Astrocyte (in vitro differentiated cells and primary cell): ENCODE measurements around the gene FAM3D. TPM values are rescaled to one million over a fixed set of nuclear protein-coding genes. Genes with fewer than 3 reads are reported as not detected.

ENCODE experiments used
- DNase-seq: peaks from one replicate; pipeline ENCODE4 v3.0.0-alpha.2; 2010; ENCODE audit warnings: low read depth
- FAIRE-seq: peaks from 2 replicates; lab custom pipeline; 2011; peaks lifted over from hg19 to GRCh38; lab: Jason Lieb, UNC
- H2AFZ ChIP-seq: 2 replicates; pipeline ENCODE4 v1.6.0; 2012; ENCODE audit warnings: low read depth, low read length, inconsistent platforms
- H3K27ac ChIP-seq: 2 replicates; pipeline ENCODE4 v1.5.1; 2011; ENCODE audit warnings: low read depth, low read length, inconsistent platforms
- H3K27me3 ChIP-seq: 2 replicates; pipeline ENCODE4 v1.6.0; 2011; ENCODE audit warnings: low read length, inconsistent platforms; ENCODE audit not compliant: insufficient read depth
- H3K36me3 ChIP-seq: 2 replicates; pipeline ENCODE4 v1.5.1; 2011; ENCODE audit warnings: low read length, inconsistent platforms; ENCODE audit not compliant: insufficient read depth
- H3K4me1 ChIP-seq: 2 replicates; pipeline ENCODE4 v1.5.1; 2011; ENCODE audit warnings: low read length, inconsistent platforms; ENCODE audit not compliant: insufficient read depth
- H3K4me2 ChIP-seq: 2 replicates; pipeline ENCODE4 v1.6.0; 2012; ENCODE audit warnings: low read length, inconsistent platforms
- H3K4me3 ChIP-seq: 2 replicates; pipeline ENCODE4 v1.5.1; 2011; ENCODE audit warnings: low read depth, mild to moderate bottlenecking, low read length, inconsistent platforms; ENCODE audit not compliant: insufficient read depth
- H3K79me2 ChIP-seq: 2 replicates; pipeline ENCODE4 v1.6.0; 2012; ENCODE audit warnings: mild to moderate bottlenecking, low read length, inconsistent platforms; ENCODE audit not compliant: insufficient read depth
- H3K9ac ChIP-seq: 2 replicates; pipeline ENCODE4 v1.6.0; 2012; ENCODE audit warnings: mild to moderate bottlenecking, low read length, inconsistent platforms
- H3K9me3 ChIP-seq: 2 replicates; pipeline ENCODE4 v1.5.1; 2012; ENCODE audit warnings: low read depth, mild to moderate bottlenecking, low read length, inconsistent platforms; ENCODE audit not compliant: insufficient read depth
- H4K20me1 ChIP-seq: 2 replicates; pipeline ENCODE4 v1.6.0; 2012; ENCODE audit warnings: low read length, inconsistent platforms; ENCODE audit not compliant: insufficient read depth
- H3K27ac Mint-ChIP-seq: one replicate; pipeline ENCODE4 v1.8.0; 2021; ENCODE audit warnings: mild to moderate bottlenecking, mixed read lengths; ENCODE audit not compliant: unreplicated experiment
- H3K27me3 Mint-ChIP-seq: one replicate; pipeline ENCODE4 v1.8.0; 2021; ENCODE audit warnings: low read depth, mixed read lengths; ENCODE audit not compliant: unreplicated experiment
- H3K36me3 Mint-ChIP-seq: one replicate; pipeline ENCODE4 v1.8.0; 2021; ENCODE audit warnings: low read depth, mixed read lengths; ENCODE audit not compliant: unreplicated experiment
- H3K4me1 Mint-ChIP-seq: one replicate; pipeline ENCODE4 v1.8.0; 2021; ENCODE audit warnings: low read depth, mixed read lengths; ENCODE audit not compliant: unreplicated experiment
- H3K4me3 Mint-ChIP-seq: one replicate; pipeline ENCODE4 v1.8.0; 2021; ENCODE audit warnings: mild to moderate bottlenecking, moderate library complexity, mixed read lengths; ENCODE audit not compliant: unreplicated experiment
- H3K9me3 Mint-ChIP-seq: one replicate; pipeline ENCODE4 v1.8.0; 2021; ENCODE audit warnings: mild to moderate bottlenecking, mixed read lengths; ENCODE audit not compliant: unreplicated experiment
- CTCF ChIP-seq: IDR thresholded peaks from 2 replicates; pipeline ENCODE4 v1.5.1; 2011; ENCODE audit warnings: low read depth, mild to moderate bottlenecking, inconsistent platforms, low read length, moderate library complexity; ENCODE audit not compliant: insufficient read depth
- EZH2 ChIP-seq: IDR thresholded peaks from 2 replicates; pipeline ENCODE4 v1.6.1; 2012; ENCODE audit warnings: mild to moderate bottlenecking, low read length, inconsistent platforms; ENCODE audit not compliant: insufficient read depth
- total RNA-seq: library from RNA; stranded (reverse); gene quantifications from 2 replicates; pipeline ENCODE4 v1.2.1, GENCODE V29; 2021

The FAM3D gene
- total RNA-seq, 1 donor from 2014 or later: not detected

- Histone ChIP-seq H3K36me3 (no peaks in the 10 kb centered on the region), H3K27ac (no peak overlapping the region), H3K9ac (no peak overlapping the region), H3K79me2 (no peaks in the 10 kb centered on the region), H3K4me3 (no peak overlapping the region), H4K20me1 (no peaks in the 10 kb centered on the region), H3K9me3 (no peaks in the 10 kb centered on the region), H2AFZ (no peak overlapping the region), H3K4me1 (no peaks in the 10 kb centered on the region), H3K27me3 (peaks cover 30% of the 10 kb centered on the region), H3K4me2 (no peak overlapping the region)
- TF ChIP-seq EZH2 (no peak), CTCF (no peak)
- Mint-ChIP-seq H3K9me3 (peaks cover 8% of the 10 kb centered on the region), H3K27me3 (peaks cover 18% of the 10 kb centered on the region), H3K36me3 (no peaks in the 10 kb centered on the region), H3K4me1 (peaks cover 2% of the 10 kb centered on the region), H3K27ac (no peak overlapping the region), H3K4me3 (no peak overlapping the region)
- FAIRE-seq: no peak
- DNase-seq: peak; percentile 52
Observed at GRCh38 chr3:58607816-58608215, 58.8 kb downstream of the FAM3D start.

- peaks cover 23% of the 10 kb centered on the region for H3K27me3 Mint-ChIP-seq
- DNase-seq (no peak), FAIRE-seq (no peak)
- no peaks in the 10 kb centered on the region for H3K36me3 ChIP-seq
- no peaks in the 10 kb centered on the region for H3K36me3 Mint-ChIP-seq
- H3K27ac ChIP-seq: no peak overlapping the region
- TF ChIP-seq CTCF (no peak), EZH2 (no peak)
- H3K4me1 Mint-ChIP-seq: peaks cover 1% of the 10 kb centered on the region
- no peak overlapping the region for H2AFZ ChIP-seq
- H3K4me1 ChIP-seq: no peaks in the 10 kb centered on the region
- no peaks in the 10 kb centered on the region for H3K79me2 ChIP-seq
- H3K9ac ChIP-seq: no peak overlapping the region
- H3K9me3 ChIP-seq: no peaks in the 10 kb centered on the region
- H3K4me2 ChIP-seq: no peak overlapping the region
- H3K27me3 ChIP-seq: peaks cover 30% of the 10 kb centered on the region
- H3K27ac Mint-ChIP-seq: no peak overlapping the region
- peaks cover 8% of the 10 kb centered on the region for H3K9me3 Mint-ChIP-seq
- no peak overlapping the region for H3K4me3 ChIP-seq
- H3K4me3 Mint-ChIP-seq: no peak overlapping the region
- H4K20me1 ChIP-seq: no peaks in the 10 kb centered on the region
Observed at GRCh38 chr3:58606693-58607092, 59.9 kb downstream of the FAM3D start.

GRCh38 chr3:58604031-58604430 is 62.5 kb downstream of the FAM3D start:
- Mint-ChIP-seq H3K9me3 (peaks cover 8% of the 10 kb centered on the region), H3K27me3 (peaks cover 21% of the 10 kb centered on the region), H3K4me1 (no peaks in the 10 kb centered on the region), H3K4me3 (no peak overlapping the region), H3K27ac (no peak overlapping the region), H3K36me3 (no peaks in the 10 kb centered on the region)
- TF ChIP-seq EZH2 (no peak), CTCF (no peak)
- H3K36me3 ChIP-seq: no peaks in the 10 kb centered on the region
- no peak overlapping the region for H3K27ac ChIP-seq
- no peaks in the 10 kb centered on the region for H4K20me1 ChIP-seq
- no peak overlapping the region for H3K4me2 ChIP-seq
- H3K9ac ChIP-seq: no peak overlapping the region
- H3K27me3 ChIP-seq: peaks cover 30% of the 10 kb centered on the region
- no peak overlapping the region for H2AFZ ChIP-seq
- FAIRE-seq (no peak), DNase-seq (no peak)
- H3K79me2 ChIP-seq: no peaks in the 10 kb centered on the region
- H3K4me1 ChIP-seq: no peaks in the 10 kb centered on the region
- no peaks in the 10 kb centered on the region for H3K9me3 ChIP-seq
- H3K4me3 ChIP-seq: no peak overlapping the region
